B cell (primary cell): ENCODE data around the gene DHRS7.

Source experiments
- EZH2 ChIP-seq: IDR thresholded peaks from 2 replicates; pipeline ENCODE4 v1.6.1; 2012; ENCODE audit warnings: borderline replicate concordance, low read depth, mild to moderate bottlenecking, moderate library complexity, low read length; ENCODE audit not compliant: insufficient read depth, poor library complexity, severe bottlenecking
- TF ChIP-seq, protein P1 (sequence below): fragments of 200-600 bp; IDR thresholded peaks from one replicate; pipeline ENCODE4 v1.8.0; 2022; ENCODE audit warnings: antibody characterized with exemption, mild to moderate bottlenecking

DNA sequence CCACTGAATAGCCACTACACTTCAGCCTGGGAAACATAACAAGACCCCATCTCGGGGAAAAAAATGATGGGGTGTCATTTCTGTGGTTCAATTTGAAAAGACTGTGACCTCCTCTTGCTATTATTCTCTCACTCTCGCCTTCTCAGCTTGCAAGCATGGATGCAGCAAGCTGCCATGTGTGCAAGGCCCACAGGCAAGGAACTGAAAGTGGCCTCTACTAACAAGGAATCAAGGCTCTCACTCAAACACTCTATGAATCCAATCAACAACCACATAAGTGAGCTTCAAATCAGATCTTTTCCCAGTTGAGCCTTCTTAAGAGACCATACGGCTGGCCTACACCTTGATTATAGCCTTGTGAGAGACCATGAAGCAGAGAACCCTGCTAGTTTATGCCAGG, 17.9 kb upstream of the DHRS7 start:
- TF ChIP-seq, protein P1, sequence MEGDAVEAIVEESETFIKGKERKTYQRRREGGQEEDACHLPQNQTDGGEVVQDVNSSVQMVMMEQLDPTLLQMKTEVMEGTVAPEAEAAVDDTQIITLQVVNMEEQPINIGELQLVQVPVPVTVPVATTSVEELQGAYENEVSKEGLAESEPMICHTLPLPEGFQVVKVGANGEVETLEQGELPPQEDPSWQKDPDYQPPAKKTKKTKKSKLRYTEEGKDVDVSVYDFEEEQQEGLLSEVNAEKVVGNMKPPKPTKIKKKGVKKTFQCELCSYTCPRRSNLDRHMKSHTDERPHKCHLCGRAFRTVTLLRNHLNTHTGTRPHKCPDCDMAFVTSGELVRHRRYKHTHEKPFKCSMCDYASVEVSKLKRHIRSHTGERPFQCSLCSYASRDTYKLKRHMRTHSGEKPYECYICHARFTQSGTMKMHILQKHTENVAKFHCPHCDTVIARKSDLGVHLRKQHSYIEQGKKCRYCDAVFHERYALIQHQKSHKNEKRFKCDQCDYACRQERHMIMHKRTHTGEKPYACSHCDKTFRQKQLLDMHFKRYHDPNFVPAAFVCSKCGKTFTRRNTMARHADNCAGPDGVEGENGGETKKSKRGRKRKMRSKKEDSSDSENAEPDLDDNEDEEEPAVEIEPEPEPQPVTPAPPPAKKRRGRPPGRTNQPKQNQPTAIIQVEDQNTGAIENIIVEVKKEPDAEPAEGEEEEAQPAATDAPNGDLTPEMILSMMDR: no peak
- no peak for TF ChIP-seq EZH2
